HG03442 (cell line): ENCODE data around the gene PRR7.
A peak's percentile ranks its signal among the peaks of the same experiment; 100 is the strongest.

Source experiments
- ATAC-seq: cut with Tn5 transposase; IDR thresholded peaks from one replicate; pipeline ENCODE4 v1.9.1; 2021; ENCODE audit warnings: mild to moderate bottlenecking, moderate library complexity; ENCODE audit not compliant: unreplicated experiment

PRR7 gene

GRCh38 chr5:177434942-177435738, 11.5 kb upstream of the PRR7 start:
- ATAC-seq = no peak

- no peak for ATAC-seq
Measured at GRCh38 chr5:177435847-177436536, 10.6 kb upstream of the PRR7 start.

- ATAC-seq = no peak
Measured at GRCh38 chr5:177437623-177438022, 9.0 kb upstream of the PRR7 start.

GRCh38 chr5:177438468-177438867, 8.1 kb upstream of the PRR7 start:
- no peak for ATAC-seq

GRCh38 chr5:177439518-177440053, 7.0 kb upstream of the PRR7 start:
- no peak for ATAC-seq

- ATAC-seq = no peak
Measured at GRCh38 chr5:177440211-177440989, 6.2 kb upstream of the PRR7 start.

- ATAC-seq = no peak
Measured at GRCh38 chr5:177440990-177441780, 5.4 kb upstream of the PRR7 start.

GRCh38 chr5:177442066-177442826, 4.4 kb upstream of the PRR7 start:
- no peak for ATAC-seq

GRCh38 chr5:177443144-177443983, 3.2 kb upstream of the PRR7 start:
- ATAC-seq = no peak

- no peak for ATAC-seq
Measured at GRCh38 chr5:177444106-177445051, 2.2 kb upstream of the PRR7 start.

GRCh38 chr5:177445052-177445916, 1.3 kb upstream of the PRR7 start:
- ATAC-seq = no peak

- ATAC-seq = no peak
Measured at GRCh38 chr5:177445917-177446199, 756 bp upstream of the PRR7 start.

- peak; percentile 32 for ATAC-seq
Measured at GRCh38 chr5:177447066-177447610, 524 bp downstream of the PRR7 start.

- no peak for ATAC-seq
Measured at GRCh38 chr5:177447611-177448243, 1.1 kb downstream of the PRR7 start.

GRCh38 chr5:177448244-177448950, 1.8 kb downstream of the PRR7 start:
- no peak for ATAC-seq
